ENCODE results near the gene RPS6KA2. TPM values are rescaled to one million over a fixed set of nuclear protein-coding genes. Genes with fewer than 3 reads are reported as not detected.

Gene RPS6KA2
- total and polyA plus RNA-seq, 2 experiments from 2014 or later = 12.5 to 25.3 TPM

DNA sequence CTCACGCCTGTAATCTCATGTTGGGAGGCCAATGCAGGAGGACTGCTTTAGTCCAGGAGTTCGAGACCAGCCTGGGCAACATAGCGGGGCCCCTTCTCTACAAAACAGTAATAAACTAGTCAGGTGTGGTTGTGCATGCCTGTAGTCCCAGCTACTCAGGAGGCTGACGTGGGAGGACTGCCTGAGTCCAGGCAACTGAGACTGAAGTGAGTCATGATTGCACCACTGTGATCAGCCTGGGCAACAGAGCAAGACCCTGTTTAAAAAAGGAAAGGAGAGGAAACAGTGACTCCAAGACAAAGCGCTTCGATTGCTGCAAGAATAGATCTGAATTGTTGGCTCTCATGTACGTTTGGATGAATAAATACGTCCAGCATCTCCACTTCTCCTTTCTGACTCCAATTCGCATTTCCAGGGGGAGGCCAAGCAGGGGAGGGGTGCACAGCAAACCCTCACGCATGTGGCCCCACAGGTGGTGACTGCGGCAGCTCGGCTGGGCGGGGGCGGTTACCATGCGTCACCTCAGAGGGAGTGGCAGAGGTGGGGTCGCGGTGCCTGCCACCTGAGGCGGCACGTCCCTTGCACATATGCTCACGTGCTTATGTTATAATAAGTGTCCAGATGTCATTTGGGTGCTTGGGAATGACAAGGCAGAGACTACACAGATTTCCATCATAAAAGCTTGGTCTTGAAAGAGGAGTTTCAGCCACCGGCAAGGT is 149.2 kb downstream of the RPS6KA2 start:
- Mint-ChIP-seq H3K4me3 (no peak overlapping the region), H3K27ac (peak overlapping the region; percentile 40; the same call in 1 of the 2 replicates), H3K36me3 (ENCODE audit: low read depth) (peaks cover 14% of the 10 kb centered on the region; the same call in 2 of the 3 replicates), H3K9me3 (no peaks in the 10 kb centered on the region), H3K4me1 (peaks cover 5% of the 10 kb centered on the region; the same call in 2 of the 3 replicates), H3K27me3 (ENCODE audit: insufficient read depth, low read depth, poor library complexity) (peaks cover 18% of the 10 kb centered on the region)
- Histone ChIP-seq H2AFZ (no peak overlapping the region), H3K36me3 (ENCODE audit: insufficient read depth) (no peaks in the 10 kb centered on the region; the same call in 1 of the 2 replicates), H3K27ac (ENCODE audit: low read depth) (no peak overlapping the region), H3K9me2 (ENCODE audit: insufficient read depth) (no peaks in the 10 kb centered on the region), H3K4me2 (no peak overlapping the region), H3K79me2 (replicated peaks; ENCODE audit: insufficient read depth) (no peaks in the 10 kb centered on the region), H3K4me3 (no peak overlapping the region), H3K4me1 (ENCODE audit: insufficient read depth) (no peaks in the 10 kb centered on the region), H3K27me3 (ENCODE audit: insufficient read depth) (no peaks in the 10 kb centered on the region), H4K20me1 (replicated peaks; ENCODE audit: insufficient read depth) (no peaks in the 10 kb centered on the region), H3F3A (replicated peaks; ENCODE audit: low read depth) (no peaks in the 10 kb centered on the region)
- no peak for ATAC-seq
- no peak for TF ChIP-seq JUNB (IDR thresholded peaks at IDR 0.05; ENCODE audit: unreplicated experiment)
- TF ChIP-seq CTCF (conservative IDR thresholded peaks at IDR 0.05; ENCODE audit: low read depth in 2 of 2) = no peak
- TF ChIP-seq ZNF331 (CRISPR knock-in tag; IDR thresholded peaks at IDR 0.05; ENCODE audit: low read depth) = no peak
- TF ChIP-seq NANOG (IDR thresholded peaks at IDR 0.05; ENCODE audit: borderline replicate concordance) = no peak
- no peak for TF ChIP-seq POLR2AphosphoS5 (IDR thresholded peaks at IDR 0.05; ENCODE audit: low read depth)
- no peak for TF ChIP-seq CREB1 (CRISPR knock-in tag; IDR thresholded peaks at IDR 0.05; ENCODE audit: low read depth)
- TF ChIP-seq, protein P1, sequence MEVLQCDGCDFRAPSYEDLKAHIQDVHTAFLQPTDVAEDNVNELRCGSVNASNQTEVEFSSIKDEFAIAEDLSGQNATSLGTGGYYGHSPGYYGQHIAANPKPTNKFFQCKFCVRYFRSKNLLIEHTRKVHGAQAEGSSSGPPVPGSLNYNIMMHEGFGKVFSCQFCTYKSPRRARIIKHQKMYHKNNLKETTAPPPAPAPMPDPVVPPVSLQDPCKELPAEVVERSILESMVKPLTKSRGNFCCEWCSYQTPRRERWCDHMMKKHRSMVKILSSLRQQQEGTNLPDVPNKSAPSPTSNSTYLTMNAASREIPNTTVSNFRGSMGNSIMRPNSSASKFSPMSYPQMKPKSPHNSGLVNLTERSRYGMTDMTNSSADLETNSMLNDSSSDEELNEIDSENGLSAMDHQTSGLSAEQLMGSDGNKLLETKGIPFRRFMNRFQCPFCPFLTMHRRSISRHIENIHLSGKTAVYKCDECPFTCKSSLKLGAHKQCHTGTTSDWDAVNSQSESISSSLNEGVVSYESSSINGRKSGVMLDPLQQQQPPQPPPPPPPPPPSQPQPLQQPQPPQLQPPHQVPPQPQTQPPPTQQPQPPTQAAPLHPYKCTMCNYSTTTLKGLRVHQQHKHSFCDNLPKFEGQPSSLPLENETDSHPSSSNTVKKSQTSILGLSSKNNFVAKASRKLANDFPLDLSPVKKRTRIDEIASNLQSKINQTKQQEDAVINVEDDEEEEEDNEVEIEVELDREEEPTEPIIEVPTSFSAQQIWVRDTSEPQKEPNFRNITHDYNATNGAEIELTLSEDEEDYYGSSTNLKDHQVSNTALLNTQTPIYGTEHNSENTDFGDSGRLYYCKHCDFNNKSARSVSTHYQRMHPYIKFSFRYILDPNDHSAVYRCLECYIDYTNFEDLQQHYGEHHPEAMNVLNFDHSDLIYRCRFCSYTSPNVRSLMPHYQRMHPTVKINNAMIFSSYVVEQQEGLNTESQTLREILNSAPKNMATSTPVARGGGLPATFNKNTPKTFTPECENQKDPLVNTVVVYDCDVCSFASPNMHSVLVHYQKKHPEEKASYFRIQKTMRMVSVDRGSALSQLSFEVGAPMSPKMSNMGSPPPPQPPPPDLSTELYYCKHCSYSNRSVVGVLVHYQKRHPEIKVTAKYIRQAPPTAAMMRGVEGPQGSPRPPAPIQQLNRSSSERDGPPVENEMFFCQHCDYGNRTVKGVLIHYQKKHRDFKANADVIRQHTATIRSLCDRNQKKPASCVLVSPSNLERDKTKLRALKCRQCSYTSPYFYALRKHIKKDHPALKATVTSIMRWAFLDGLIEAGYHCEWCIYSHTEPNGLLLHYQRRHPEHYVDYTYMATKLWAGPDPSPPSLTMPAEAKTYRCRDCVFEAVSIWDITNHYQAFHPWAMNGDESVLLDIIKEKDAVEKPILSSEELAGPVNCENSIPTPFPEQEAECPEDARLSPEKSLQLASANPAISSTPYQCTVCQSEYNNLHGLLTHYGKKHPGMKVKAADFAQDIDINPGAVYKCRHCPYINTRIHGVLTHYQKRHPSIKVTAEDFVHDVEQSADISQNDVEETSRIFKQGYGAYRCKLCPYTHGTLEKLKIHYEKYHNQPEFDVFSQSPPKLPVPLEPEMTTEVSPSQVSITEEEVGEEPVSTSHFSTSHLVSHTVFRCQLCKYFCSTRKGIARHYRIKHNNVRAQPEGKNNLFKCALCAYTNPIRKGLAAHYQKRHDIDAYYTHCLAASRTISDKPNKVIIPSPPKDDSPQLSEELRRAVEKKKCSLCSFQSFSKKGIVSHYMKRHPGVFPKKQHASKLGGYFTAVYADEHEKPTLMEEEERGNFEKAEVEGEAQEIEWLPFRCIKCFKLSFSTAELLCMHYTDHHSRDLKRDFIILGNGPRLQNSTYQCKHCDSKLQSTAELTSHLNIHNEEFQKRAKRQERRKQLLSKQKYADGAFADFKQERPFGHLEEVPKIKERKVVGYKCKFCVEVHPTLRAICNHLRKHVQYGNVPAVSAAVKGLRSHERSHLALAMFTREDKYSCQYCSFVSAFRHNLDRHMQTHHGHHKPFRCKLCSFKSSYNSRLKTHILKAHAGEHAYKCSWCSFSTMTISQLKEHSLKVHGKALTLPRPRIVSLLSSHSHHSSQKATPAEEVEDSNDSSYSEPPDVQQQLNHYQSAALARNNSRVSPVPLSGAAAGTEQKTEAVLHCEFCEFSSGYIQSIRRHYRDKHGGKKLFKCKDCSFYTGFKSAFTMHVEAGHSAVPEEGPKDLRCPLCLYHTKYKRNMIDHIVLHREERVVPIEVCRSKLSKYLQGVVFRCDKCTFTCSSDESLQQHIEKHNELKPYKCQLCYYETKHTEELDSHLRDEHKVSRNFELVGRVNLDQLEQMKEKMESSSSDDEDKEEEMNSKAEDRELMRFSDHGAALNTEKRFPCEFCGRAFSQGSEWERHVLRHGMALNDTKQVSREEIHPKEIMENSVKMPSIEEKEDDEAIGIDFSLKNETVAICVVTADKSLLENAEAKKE (CRISPR knock-in tag; IDR thresholded peaks at IDR 0.05) = no peak
- no peak for DNase-seq (ENCODE audit: low spot score)
